ENCODE results near the gene HHATL. TPM values are rescaled to one million over a fixed set of nuclear protein-coding genes. Genes with fewer than 3 reads are reported as not detected.

The HHATL gene
- total RNA-seq, 1 donor from 2014 or later, result not detected

DNA sequence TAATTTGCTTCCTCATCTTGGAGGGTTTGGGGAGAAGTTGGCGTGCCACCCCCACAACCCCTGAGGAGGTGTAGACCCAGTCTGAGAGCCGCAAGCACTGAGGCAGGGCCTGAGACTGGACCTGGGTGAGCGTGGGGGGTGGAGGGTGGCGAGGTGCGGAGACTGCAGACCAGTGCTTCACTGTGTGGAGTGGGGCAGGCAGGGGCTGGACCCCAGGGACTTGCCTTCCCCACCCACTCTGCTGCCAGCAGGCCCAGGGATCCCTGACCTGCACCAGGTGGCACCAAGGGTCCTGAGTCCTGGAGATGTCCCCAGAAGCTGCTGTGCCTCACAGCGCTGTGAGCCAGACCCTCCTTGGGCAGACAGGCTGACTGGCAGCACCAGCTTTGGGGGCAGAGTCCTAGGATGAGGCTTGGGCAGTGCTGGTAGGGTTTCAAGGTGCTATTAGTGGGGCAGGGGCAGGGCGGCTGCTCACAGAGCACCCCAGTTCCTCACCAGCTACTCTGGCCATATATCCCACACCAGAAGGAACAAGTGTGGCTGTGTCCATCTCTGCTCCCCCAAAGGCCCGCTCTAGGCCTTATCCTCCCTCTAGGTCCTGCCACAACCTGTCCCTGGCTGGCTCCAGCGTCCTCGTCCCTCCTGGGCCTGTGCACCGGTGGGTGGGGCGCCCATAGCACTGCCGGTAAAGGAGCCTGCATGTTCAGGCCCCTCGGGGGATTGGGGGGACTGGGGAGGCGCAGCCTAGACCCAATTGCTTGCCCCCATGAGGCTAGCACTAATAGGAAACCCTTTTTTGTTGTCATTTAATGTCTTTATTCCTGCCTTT, 37.3 kb downstream of the HHATL start:
- Histone ChIP-seq H3K79me2 (ENCODE audit: insufficient read depth, low read length) (no peaks in the 10 kb centered on the region), H4K20me1 (ENCODE audit: insufficient read depth, low read length) (peaks cover 24% of the 10 kb centered on the region), H3K9me3 (ENCODE audit: insufficient read depth, low read depth, low read length) (no peaks in the 10 kb centered on the region), H3K27ac (ENCODE audit: low read depth, low read length) (no peak overlapping the region), H3K9ac (ENCODE audit: low read length) (no peak overlapping the region), H3K4me3 (ENCODE audit: insufficient read depth, low read depth, low read length) (no peak overlapping the region), H3K27me3 (ENCODE audit: insufficient read depth, low read length) (no peaks in the 10 kb centered on the region), H3K4me2 (ENCODE audit: low read length) (no peak overlapping the region), H3K36me3 (ENCODE audit: insufficient read depth, low read length) (no peaks in the 10 kb centered on the region), H3K4me1 (ENCODE audit: insufficient read depth, low read length) (no peaks in the 10 kb centered on the region), H2AFZ (ENCODE audit: low read depth, low read length) (no peak overlapping the region)
- H3K27ac Mint-ChIP-seq (ENCODE audit: unreplicated experiment), result no peak overlapping the region
- H3K36me3 Mint-ChIP-seq (ENCODE audit: low read depth, unreplicated experiment), result peaks cover 13% of the 10 kb centered on the region
- FAIRE-seq, result no peak
- H3K4me3 Mint-ChIP-seq (ENCODE audit: unreplicated experiment), result no peak overlapping the region
- H3K27me3 Mint-ChIP-seq (ENCODE audit: low read depth, unreplicated experiment), result peaks cover 7% of the 10 kb centered on the region
- peaks cover 2% of the 10 kb centered on the region for H3K9me3 Mint-ChIP-seq (ENCODE audit: unreplicated experiment)
- no peak for DNase-seq (ENCODE audit: low read depth)
- no peak for TF ChIP-seq EZH2 (IDR thresholded peaks at IDR 0.05; ENCODE audit: insufficient read depth, low read length)
- TF ChIP-seq, protein P1, sequence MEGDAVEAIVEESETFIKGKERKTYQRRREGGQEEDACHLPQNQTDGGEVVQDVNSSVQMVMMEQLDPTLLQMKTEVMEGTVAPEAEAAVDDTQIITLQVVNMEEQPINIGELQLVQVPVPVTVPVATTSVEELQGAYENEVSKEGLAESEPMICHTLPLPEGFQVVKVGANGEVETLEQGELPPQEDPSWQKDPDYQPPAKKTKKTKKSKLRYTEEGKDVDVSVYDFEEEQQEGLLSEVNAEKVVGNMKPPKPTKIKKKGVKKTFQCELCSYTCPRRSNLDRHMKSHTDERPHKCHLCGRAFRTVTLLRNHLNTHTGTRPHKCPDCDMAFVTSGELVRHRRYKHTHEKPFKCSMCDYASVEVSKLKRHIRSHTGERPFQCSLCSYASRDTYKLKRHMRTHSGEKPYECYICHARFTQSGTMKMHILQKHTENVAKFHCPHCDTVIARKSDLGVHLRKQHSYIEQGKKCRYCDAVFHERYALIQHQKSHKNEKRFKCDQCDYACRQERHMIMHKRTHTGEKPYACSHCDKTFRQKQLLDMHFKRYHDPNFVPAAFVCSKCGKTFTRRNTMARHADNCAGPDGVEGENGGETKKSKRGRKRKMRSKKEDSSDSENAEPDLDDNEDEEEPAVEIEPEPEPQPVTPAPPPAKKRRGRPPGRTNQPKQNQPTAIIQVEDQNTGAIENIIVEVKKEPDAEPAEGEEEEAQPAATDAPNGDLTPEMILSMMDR (IDR thresholded peaks at IDR 0.05; ENCODE audit: insufficient read depth, low read depth, low read length), result no peak
- peaks cover 3% of the 10 kb centered on the region for H3K4me1 Mint-ChIP-seq (ENCODE audit: low read depth, unreplicated experiment)

DNA sequence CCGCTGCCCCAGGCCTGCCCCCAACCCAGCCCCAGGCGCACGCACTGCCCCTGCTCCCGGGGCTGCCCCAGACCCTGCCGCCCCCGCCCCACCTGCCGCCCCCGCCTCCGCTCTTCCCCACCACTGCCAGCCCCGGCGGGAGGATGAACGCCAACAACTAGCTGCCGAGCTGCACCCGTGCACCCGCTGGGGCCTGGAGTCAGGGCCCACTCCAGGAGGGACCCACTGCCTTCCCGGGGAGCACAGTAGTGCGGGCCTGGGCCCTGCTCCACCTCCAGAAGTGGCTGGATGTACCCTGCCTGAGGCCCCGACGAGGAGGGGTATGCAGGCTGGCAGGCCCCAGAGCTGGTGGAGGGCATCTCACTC, 38.2 kb downstream of the HHATL start:
- H3K9me3 Mint-ChIP-seq (ENCODE audit: unreplicated experiment), result peaks cover 2% of the 10 kb centered on the region
- Histone ChIP-seq H3K4me3 (ENCODE audit: insufficient read depth, low read depth, low read length) (no peak overlapping the region), H3K27ac (ENCODE audit: low read depth, low read length) (no peak overlapping the region), H3K27me3 (ENCODE audit: insufficient read depth, low read length) (no peaks in the 10 kb centered on the region), H3K79me2 (ENCODE audit: insufficient read depth, low read length) (no peaks in the 10 kb centered on the region), H4K20me1 (ENCODE audit: insufficient read depth, low read length) (peaks cover 32% of the 10 kb centered on the region), H3K4me2 (ENCODE audit: low read length) (no peak overlapping the region), H3K4me1 (ENCODE audit: insufficient read depth, low read length) (peaks cover 4% of the 10 kb centered on the region), H3K9me3 (ENCODE audit: insufficient read depth, low read depth, low read length) (no peaks in the 10 kb centered on the region), H3K9ac (ENCODE audit: low read length) (no peak overlapping the region), H2AFZ (ENCODE audit: low read depth, low read length) (no peak overlapping the region), H3K36me3 (ENCODE audit: insufficient read depth, low read length) (no peaks in the 10 kb centered on the region)
- peaks cover 3% of the 10 kb centered on the region for H3K27me3 Mint-ChIP-seq (ENCODE audit: low read depth, unreplicated experiment)
- H3K27ac Mint-ChIP-seq (ENCODE audit: unreplicated experiment), result no peak overlapping the region
- no peak for TF ChIP-seq EZH2 (IDR thresholded peaks at IDR 0.05; ENCODE audit: insufficient read depth, low read length)
- TF ChIP-seq, protein P1 (IDR thresholded peaks at IDR 0.05; ENCODE audit: insufficient read depth, low read depth, low read length), result no peak
- FAIRE-seq (no peak), DNase-seq (ENCODE audit: low read depth) (no peak)
- peaks cover 15% of the 10 kb centered on the region for H3K36me3 Mint-ChIP-seq (ENCODE audit: low read depth, unreplicated experiment)
- H3K4me3 Mint-ChIP-seq (ENCODE audit: unreplicated experiment), result no peak overlapping the region
- H3K4me1 Mint-ChIP-seq (ENCODE audit: low read depth, unreplicated experiment), result peaks cover 8% of the 10 kb centered on the region
